HG02571 (cell line): ENCODE results near the gene LGALS9C.
"Not testable (repeated sequence)": the region's sequence is repeated elsewhere in the genome, so short reads cannot be mapped to it uniquely, and the experiment has no call there.

ENCODE experiments used
- ATAC-seq: cut with Tn5 transposase; IDR thresholded peaks from one replicate; pipeline ENCODE4 v1.9.1; 2021; ENCODE audit warnings: mild to moderate bottlenecking, moderate library complexity; ENCODE audit not compliant: unreplicated experiment

Gene LGALS9C

DNA sequence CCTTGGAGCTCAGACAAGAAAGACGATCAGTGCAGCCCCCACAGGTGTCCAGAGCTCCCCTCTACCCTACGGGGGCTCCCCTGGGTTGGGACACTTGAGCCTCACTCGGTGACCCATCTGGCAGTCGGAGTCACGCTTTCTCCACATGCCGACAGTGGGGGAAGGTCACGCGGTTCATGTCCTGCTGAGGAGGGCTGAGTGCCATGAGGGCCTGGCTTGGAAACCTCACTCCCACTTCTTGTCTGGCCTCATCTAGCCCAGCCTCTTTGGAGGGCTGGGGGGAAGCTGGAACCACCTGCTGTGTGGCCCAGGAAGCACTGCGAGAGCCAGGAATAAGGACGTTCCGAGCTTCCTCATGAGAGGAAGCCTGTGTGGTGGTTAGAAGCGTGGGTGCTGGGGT, 1.8 kb downstream of the LGALS9C start:
- ATAC-seq = not testable (repeated sequence)

DNA sequence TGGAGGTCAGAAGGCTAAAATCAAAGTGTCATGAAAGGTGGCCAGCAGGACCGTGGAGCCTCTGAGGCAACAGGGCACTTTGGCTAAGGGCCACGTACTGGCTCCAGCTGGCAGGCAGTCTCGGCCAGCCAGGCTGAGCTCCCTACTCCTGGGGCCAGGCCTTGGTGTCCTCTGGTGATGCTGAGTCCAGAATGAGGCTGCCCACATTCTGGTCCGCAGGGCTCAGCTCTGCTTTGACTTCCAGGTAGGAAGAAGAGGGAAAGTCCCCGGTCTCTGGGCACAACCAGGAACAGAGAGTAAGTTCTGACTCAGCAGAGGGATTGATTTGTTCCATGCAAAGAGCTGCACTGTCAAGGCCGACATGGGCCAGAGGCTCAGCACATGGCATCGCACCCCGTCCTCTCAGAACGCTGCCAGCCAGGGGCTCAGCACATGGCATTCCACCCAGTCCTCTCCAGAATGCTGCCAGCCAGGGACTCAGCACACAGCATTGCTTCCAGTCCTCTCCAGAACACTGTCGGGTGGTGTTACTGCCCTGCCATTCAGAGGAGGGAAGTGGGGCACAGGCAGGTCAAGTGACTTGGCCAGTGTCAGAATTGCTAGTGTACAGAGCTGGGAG, 2.5 kb downstream of the LGALS9C start:
- not testable (repeated sequence) for ATAC-seq

DNA sequence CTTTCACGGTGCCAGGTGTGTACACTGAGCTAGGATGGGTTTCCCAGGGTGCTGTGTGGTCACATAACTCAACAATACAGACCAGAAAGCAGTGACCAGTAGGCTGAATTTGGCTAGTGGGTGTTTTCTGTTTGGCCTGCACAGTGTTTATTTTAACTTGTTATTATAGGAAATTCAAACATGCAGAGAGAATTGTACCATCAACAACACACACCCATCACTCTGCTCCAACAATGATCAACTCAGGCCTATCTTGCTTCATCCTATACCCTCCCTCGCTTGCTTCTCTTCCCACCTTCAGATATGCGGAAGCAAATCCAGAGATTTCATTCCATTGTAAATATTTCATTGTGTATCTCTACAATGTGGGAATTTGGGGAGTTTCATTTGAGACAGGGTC, 5.2 kb downstream of the LGALS9C start:
- ATAC-seq = not testable (repeated sequence)

DNA sequence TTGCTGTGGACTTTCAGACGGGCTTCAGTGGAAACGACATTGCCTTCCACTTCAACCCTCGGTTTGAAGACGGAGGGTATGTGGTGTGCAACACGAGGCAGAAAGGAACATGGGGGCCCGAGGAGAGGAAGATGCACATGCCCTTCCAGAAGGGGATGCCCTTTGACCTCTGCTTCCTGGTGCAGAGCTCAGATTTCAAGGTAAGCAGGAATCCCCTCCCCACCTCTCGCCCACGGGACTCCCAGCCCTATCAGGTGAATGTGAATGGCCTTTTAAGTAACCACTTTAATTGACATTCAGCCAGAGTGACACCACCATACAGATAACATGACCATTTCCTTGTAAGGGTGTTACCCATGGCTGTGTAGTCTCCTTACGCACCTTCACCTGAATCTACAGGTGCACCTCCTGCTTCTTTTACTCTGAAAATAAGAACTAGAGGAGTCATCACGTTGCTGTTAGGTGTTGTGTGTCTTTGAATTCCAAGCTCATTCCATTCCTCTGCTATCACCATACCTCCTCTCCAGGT, 9.4 kb downstream of the LGALS9C start:
- ATAC-seq = not testable (repeated sequence)

DNA sequence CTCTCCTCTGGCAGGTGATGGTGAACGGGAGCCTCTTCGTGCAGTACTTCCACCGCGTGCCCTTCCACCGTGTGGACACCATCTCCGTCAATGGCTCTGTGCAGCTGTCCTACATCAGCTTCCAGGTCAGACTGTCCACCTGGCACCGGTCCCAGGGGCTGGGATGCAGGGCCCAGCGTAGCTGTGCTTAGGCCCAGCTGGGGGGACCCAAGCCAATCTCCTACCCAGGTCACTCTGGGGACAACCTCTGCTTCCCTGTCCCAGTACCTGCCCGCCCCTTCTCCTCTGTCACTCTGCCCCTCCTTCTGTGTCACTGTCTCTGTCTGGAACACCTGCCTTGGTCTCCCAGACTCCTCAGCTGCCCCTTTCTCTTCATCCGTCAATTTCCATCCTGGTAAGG, 11.0 kb downstream of the LGALS9C start:
- ATAC-seq = not testable (repeated sequence)

DNA sequence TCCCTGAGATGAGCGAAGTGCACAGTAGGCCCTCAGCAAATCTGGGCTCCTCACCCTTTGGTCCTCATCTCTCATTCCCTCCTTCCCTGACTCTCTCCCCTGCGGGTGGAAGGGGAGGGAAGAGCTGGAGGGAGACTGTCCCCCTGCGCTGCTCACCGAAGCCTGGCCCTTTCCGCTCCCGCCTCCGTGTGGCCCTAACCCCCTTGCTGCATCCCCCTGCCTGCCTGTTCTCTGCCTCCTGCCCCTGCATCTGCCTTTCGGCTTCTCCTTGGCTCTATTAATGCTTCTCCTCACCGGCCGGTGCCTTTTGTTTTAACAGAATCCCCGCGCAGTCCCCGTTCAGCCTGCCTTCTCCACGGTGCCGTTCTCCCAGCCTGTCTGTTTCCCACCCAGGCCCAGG, 12.0 kb downstream of the LGALS9C start:
- not testable (repeated sequence) for ATAC-seq

DNA sequence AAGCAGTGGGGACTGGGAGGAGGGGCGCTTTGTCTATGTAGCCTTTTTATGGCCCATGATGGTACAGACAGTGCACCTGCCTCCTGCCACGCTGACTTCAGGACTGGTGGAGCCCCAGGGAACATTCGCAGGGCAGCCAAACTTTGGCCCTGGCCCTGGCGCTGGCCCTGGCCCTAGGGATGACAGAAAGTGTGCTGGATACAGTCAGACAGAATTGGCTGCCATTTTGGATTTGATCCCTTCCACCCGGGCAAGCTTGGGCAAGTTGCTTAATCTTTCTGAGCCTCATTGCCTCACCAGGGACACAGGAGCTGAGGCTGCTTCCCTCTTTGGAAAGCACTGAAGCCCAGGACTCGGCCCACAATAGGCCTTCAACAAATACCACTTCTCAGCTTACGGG, 13.4 kb downstream of the LGALS9C start:
- not testable (repeated sequence) for ATAC-seq

DNA sequence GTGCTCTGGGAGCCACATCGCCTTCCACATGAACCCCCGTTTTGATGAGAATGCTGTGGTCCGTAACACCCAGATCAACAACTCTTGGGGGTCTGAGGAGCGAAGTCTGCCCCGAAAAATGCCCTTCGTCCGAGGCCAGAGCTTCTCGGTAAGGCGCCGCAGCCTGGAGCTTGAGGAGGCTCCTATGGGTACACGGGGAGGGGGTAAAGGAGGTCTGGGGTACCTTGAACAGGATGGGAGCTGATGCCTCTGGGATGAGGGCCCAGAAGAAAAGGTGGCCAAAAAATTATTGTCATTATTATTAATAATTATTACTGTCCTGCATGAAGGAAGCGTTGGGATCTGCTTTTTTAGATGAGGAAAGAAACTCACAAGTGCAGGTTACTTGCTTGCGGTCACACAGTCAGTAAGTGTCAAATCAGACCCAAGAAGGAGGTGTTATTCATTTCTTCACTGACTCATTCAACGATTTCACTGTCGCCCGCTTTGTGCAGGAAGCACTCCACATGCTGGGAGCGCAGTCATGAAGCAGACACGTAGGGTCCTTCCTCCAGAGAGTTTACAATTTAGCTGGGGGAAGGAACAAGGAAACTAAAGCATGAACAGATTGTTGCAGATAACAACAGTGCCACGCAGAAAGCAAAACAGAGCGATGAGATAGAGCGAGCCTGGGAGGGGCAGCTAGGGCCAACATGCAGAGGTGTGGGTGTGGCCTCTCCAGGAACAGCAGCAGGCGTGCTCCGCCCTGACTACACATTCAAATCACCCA, 16.3 kb downstream of the LGALS9C start:
- not testable (repeated sequence) for ATAC-seq

DNA sequence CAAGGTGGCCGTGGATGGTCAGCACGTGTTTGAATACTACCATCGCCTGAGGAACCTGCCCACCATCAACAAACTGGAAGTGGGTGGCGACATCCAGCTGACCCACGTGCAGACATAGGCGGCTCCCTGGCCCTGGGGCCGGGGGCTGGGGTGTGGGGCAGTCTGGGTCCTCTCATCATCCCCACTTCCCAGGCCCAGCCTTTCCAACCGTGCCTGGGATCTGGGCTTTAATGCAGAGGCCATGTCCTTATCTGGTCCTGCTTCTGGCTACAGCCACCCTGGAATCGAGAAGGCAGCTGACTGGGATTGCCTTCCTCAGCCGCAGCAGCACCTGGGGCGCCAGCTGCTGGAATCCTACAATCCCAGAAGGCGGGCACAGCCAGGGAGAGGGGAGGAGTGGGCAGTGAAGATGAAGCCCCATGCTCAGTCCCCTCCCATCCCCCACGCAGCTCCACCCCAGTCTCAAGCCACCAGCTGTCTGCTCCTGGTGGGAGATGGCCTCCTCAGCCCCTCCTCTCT, 17.7 kb downstream of the LGALS9C start:
- not testable (repeated sequence) for ATAC-seq

DNA sequence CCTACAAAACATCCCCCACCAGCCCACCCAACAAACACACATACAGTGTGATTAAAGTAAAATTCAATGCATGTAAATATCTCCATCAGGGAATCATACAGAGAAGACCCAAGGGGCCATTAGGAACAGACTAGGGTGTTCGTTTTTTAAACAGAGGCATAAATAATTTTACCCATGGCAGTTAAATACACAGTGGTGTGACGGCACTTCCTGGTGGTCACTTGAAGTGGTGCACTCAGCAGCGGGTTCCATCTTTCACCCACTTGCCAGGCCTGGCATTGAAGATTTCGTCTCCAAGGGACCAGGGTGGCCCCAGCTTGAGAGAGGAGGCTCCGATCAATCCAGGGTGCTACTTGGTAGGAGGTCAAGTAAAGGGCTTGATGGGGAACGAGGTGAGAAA, 20.5 kb downstream of the LGALS9C start:
- ATAC-seq = not testable (repeated sequence)

DNA sequence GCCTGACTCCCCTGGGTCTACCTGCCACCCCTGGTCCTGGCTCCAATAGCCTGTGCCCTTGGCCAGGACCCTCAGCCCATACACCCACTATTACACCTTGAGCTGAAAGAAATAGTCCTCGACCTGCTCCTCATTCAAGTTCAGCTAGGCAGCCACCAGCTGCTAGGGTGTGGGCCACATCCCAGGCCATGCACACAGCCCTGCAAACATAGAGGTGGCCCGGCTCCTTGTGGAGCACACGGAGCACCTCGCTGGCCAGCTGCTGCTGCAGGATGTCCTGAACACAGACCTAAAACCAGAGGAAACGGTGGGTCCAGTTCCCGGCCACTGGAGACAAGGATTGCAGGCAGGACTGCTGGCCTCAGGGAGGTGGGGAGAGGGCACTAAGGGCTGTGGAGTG, 22.5 kb downstream of the LGALS9C start:
- ATAC-seq = not testable (repeated sequence)

DNA sequence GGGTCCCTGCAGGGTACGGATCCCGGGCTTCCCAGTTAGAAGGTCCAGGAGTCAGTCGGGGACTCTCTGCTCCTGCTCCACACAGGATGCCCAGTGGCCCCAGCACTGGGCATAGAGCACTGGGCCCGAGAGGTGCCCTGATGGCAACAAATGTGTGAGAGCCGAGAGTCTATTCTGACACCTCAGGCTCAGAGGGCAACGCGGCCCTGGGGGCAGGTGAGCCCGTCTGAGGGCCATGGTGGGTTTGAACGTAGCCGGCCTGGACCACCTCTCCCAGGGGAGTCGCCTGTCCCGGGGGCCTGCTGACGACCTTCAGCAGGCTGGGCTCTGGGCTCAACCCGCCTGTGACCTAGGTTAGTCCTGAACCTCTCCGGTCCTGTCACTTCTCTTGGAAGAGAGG, 23.2 kb downstream of the LGALS9C start:
- not testable (repeated sequence) for ATAC-seq

DNA sequence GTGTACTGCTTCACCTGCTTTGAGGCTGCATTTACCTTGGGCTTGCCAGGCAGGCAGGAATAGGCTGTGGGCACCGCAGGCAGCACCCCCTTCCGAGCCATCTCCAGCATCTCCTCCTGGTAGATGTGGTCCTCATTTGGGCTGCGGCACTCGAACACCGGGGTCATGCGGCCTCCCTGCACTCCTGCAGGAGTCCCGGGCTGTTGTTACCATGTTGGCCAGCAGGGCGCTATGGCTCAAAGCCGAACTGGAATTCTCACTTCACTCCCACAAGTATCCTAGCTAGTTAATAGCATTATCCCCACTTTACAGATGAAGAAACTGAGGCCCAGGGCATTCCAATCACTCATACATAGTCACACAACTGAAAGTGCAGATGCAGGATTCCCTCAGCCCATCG, 23.7 kb downstream of the LGALS9C start:
- not testable (repeated sequence) for ATAC-seq

DNA sequence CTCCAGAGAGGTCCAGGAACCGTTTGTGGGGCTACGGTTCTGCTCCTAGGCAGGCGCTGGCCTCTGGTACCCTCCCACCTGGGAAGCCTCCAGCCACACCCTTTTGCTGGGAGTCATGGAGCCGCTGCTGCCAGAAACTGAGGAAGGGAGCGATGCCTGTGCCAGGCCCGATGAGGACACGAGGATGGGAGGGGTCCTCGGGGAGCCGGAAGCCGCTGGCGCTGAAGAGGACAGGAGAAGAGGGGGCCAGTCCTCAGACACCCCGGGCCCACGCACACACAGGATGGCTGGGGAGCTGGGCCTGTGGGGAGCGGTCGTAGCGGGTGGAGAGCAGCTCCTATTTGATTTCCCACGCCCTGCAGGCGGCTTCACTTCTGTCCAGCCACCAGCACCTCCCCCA, 24.2 kb downstream of the LGALS9C start:
- ATAC-seq = not testable (repeated sequence)

DNA sequence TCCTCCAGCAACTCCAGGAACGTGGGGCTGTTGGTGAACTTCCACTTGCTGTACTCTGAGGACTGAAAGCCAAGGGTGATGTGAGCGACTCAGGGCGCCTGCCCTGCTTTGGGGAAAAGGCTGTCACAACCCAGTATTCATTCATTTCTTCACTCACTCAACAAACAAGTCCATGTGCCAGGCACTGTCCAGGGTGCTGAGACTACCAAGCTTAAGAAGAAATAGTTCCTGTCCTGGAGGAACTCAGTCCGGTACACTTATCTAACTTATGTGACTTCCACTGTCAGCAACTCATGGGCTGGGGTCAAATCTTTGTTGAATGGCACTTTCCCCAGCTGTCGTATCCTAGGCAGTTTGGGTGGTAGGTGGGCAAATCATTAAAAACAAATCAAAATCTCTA, 26.6 kb downstream of the LGALS9C start:
- not testable (repeated sequence) for ATAC-seq

DNA sequence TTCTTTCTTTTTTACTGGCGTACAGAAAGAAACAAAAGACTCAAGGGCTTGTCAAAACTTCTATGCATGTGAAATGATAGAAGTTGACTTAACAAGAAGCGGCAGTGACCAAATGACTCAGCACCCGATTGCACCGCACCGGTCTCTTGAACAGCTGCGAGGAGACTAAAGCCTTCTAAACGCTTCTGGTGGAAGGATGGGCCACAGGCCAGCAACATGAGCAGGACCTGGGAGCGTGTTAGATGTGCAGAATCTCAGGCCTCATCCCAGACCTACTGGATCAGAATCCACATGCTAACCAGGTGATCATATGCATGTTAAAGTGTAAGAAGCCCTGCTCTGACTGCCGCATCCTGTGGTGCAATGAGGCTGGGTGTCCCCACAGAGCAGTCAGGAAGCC, 31.1 kb downstream of the LGALS9C start:
- ATAC-seq = not testable (repeated sequence)

DNA sequence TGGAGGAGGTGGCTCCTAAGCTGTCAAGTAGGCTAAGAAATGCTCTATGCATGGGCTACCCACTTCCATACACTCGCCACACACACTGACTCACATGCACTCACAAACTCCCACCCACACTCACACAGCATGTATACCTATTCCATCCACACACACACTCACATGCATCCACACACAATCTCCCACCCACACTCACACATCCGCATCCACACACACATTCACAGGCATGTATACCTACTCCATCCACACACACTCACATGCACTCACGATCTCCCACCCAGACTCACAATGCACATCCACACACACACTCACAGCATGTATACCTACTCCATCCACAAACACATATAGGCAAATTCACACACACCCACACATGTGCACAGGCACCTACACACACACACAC, 32.1 kb downstream of the LGALS9C start:
- not testable (repeated sequence) for ATAC-seq

DNA sequence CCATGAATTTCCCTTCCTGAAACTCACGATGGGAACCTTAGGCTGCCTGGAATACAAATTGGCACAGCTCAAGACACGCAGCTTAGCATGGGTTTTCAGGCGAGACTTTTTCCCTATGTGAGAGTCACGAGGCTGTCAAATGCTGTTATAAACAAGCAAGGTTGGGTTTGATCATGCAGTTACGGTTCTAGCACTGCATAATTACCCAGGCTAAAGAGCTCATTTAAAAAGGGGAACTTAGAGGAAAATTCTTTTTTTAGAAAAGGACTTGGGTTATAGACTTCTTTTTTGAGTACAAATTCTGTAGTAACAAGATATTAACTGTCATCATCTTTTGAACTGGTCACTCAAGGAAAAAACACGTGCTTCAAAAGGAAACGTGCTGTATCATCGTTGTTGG, 44.5 kb downstream of the LGALS9C start:
- ATAC-seq = not testable (repeated sequence)

DNA sequence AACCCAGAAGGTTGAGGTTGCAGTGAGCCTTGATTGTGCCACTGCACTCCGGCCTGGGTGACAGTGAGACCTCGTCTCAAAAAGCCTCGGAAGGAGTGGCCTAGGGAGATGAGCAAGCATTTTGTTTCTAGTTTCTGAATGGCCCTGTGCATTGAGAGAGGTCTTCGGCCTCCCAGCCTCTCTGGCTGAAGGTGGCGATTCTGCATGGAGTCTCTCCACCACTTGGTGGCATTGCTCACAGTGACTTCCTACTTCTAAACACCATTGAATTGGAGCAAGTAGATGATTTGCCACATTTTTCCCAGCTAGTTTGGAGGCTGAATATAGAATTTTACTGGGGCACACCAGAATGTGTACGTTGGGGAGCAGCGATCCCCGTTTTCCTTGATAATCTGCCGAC, 48.4 kb downstream of the LGALS9C start:
- ATAC-seq = not testable (repeated sequence)

DNA sequence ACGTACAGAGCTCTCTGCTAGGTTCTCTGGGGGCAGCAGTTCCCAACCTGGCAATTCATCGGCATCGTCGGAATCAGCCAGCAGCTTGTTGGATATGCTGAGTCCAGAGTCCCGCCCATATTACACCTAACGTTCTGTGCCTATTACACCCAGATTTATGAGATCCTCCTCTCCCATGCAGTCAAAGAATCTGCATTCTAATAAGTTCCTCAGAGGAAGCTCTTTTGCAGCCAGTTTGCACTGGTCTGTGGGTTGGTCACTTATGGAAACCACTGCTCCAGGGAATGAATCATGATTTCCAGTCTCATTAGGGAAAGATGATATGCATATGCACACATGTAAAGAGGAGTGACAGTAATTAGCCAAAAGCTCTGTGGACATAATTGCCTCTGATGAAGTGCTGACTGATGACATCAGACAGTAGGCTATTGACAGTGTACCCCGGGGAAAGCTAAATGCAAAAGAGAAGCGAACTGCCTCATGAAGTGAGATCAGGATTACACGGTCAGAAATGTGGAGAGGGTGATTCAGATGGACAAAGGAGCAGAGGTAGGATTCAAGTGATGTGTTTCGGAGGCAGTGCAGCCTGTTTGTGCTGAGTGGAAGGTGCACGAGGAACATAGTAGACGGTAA, 49.7 kb downstream of the LGALS9C start:
- ATAC-seq = not testable (repeated sequence)

DNA sequence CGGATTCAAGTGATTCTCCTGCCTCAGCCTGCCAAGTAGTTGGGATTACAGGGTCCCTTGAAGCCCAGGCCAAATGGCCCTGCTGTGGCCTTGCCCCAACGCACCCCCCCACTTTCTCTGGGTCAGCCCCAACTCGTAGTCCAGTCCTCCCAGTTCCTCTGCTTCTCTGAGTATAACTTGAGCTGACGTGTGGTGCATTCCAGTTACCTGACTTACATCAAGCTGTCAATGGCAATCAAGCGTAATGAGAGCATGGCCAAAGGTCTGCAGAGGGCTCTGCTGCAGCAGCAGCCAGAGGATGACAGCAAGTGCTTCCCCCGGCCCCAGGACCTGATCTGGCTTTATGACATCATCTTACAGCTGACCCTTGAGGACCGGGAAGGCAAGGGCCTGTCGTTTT, 50.8 kb downstream of the LGALS9C start:
- ATAC-seq = not testable (repeated sequence)
